ENCODE measurements around the gene FHOD1.

Gene FHOD1

GRCh38 chr16:67277294-67277998 is 30.2 kb upstream of the FHOD1 start:
- H3K4me3 ChIP-seq (ENCODE audit: low read depth, low read length), result peak overlapping the region; percentile 46
- peak; percentile 99 for DNase-seq (ENCODE audit: low read depth, low spot score)
- in situ Hi-C loops (cut with HindIII; ENCODE audit: low sequenced_read_pairs), result no loop called here
- TF ChIP-seq, protein P1, sequence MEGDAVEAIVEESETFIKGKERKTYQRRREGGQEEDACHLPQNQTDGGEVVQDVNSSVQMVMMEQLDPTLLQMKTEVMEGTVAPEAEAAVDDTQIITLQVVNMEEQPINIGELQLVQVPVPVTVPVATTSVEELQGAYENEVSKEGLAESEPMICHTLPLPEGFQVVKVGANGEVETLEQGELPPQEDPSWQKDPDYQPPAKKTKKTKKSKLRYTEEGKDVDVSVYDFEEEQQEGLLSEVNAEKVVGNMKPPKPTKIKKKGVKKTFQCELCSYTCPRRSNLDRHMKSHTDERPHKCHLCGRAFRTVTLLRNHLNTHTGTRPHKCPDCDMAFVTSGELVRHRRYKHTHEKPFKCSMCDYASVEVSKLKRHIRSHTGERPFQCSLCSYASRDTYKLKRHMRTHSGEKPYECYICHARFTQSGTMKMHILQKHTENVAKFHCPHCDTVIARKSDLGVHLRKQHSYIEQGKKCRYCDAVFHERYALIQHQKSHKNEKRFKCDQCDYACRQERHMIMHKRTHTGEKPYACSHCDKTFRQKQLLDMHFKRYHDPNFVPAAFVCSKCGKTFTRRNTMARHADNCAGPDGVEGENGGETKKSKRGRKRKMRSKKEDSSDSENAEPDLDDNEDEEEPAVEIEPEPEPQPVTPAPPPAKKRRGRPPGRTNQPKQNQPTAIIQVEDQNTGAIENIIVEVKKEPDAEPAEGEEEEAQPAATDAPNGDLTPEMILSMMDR (IDR thresholded peaks at IDR 0.05; ENCODE audit: low read depth, low read length), result no peak

DNA sequence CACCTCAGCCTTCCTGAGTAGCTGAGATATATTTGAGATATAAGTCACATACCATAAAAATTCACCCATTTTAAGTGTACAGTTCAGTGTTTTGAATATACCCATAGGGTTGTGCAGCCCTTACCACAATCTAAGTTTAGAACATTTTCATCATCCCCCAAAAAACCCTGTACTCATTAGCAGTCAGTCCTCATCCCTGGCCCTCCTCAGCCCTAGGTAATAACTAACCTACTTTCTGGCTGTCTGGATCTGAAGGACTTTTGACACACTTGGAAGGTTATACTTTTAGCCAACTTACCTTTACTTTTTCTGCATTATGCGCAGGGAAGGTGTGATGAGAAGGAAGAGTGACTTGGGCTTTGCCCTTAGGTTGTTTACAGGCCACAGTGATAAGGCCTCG is 28.0 kb upstream of the FHOD1 start:
- DNase-seq (ENCODE audit: low read depth, low spot score), result no peak
- no peak overlapping the region for H3K4me3 ChIP-seq (ENCODE audit: low read depth, low read length)
- in situ Hi-C loops (cut with HindIII; ENCODE audit: low sequenced_read_pairs), result no loop called here
- TF ChIP-seq, protein P1 (IDR thresholded peaks at IDR 0.05; ENCODE audit: low read depth, low read length), result no peak

DNA sequence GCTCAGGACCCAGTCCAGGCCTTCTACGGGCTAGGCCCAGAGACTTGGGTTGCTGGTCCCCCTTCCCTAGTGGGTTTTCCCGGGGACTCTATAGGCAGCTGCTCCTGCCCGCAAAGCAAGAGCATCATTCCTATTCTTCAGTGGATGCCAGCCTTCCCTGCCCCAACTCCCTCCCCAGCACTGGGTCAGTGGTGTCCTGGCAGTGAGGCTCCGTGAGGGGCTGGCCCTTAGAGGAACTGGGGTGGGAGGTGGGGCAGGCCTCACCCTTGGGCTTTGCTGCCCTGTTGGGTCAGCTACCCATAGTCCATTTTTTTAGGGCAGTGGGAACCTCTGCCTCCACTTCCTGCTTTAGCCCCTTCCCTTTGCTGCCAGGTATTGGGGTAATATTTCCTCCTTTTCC is 24.2 kb upstream of the FHOD1 start:
- TF ChIP-seq, protein P1 (IDR thresholded peaks at IDR 0.05; ENCODE audit: low read depth, low read length), result no peak
- no peak overlapping the region for H3K4me3 ChIP-seq (ENCODE audit: low read depth, low read length)
- in situ Hi-C loops (cut with HindIII; ENCODE audit: low sequenced_read_pairs), result no loop called here
- no peak for DNase-seq (ENCODE audit: low read depth, low spot score)

GRCh38 chr16:67270931-67271338 is 23.7 kb upstream of the FHOD1 start:
- H3K4me3 ChIP-seq (ENCODE audit: low read depth, low read length), result no peak overlapping the region
- TF ChIP-seq, protein P1 (IDR thresholded peaks at IDR 0.05; ENCODE audit: low read depth, low read length), result no peak
- in situ Hi-C loops (cut with HindIII; ENCODE audit: low sequenced_read_pairs), result no loop called here
- no peak for DNase-seq (ENCODE audit: low read depth, low spot score)

- TF ChIP-seq, protein P1 (IDR thresholded peaks at IDR 0.05; ENCODE audit: low read depth, low read length), result no peak
- in situ Hi-C loops (cut with HindIII; ENCODE audit: low sequenced_read_pairs), result no loop called here
- DNase-seq (ENCODE audit: low read depth, low spot score), result peak; percentile 89
- no peak overlapping the region for H3K4me3 ChIP-seq (ENCODE audit: low read depth, low read length)
Measured at GRCh38 chr16:67269766-67270165, 22.5 kb upstream of the FHOD1 start.

GRCh38 chr16:67268136-67268579 is 20.9 kb upstream of the FHOD1 start:
- H3K4me3 ChIP-seq (ENCODE audit: low read depth, low read length), result no peak overlapping the region
- TF ChIP-seq, protein P1 (IDR thresholded peaks at IDR 0.05; ENCODE audit: low read depth, low read length), result no peak
- in situ Hi-C loops (cut with HindIII; ENCODE audit: low sequenced_read_pairs), result no loop called here
- peak; percentile 90 for DNase-seq (ENCODE audit: low read depth, low spot score)
